Activated CD8-positive, alpha-beta memory T cell treated with anti-CD3 and anti-CD28 coated beads, Interleukin-2, amount 10 ng/mL, durations not matched to agents 7 days and 5 days (primary cell): ENCODE data around the gene GALNT2. TPM values are rescaled to one million over a fixed set of nuclear protein-coding genes. Genes with fewer than 3 reads are reported as not detected.

ENCODE experiments used
- ATAC-seq: fragments of 150-1000 bp; cut with Tn5 transposase; one replicate; pipeline ENCODE4 v1.10.0; 2021; ENCODE audit warnings: moderate library complexity
- CTCF ChIA-PET: fragments of 350-600 bp; sonication (Branson Sonifier 250); formaldehyde crosslinking; loops from one replicate; lab custom pipeline; 2021; ENCODE audit warnings: antibody characterized with exemption; lab: Charles Lee
- DNase-seq: peaks from one replicate; pipeline ENCODE4 v3.0.0-alpha.2; 2020
- H3K27ac Mint-ChIP-seq: one replicate; pipeline ENCODE4 v1.8.0; 2021; ENCODE audit warnings: mild to moderate bottlenecking, mixed read lengths
- H3K27me3 Mint-ChIP-seq: one replicate; pipeline ENCODE4 v1.8.0; 2021; ENCODE audit warnings: mixed read lengths
- H3K36me3 Mint-ChIP-seq: one replicate; pipeline ENCODE4 v1.8.0; 2021; ENCODE audit warnings: mild to moderate bottlenecking, mixed read lengths
- H3K4me1 Mint-ChIP-seq: one replicate; pipeline ENCODE4 v1.8.0; 2021; ENCODE audit warnings: mixed read lengths
- H3K4me3 Mint-ChIP-seq: one replicate; pipeline ENCODE4 v1.8.0; 2021; ENCODE audit warnings: mild to moderate bottlenecking, moderate library complexity, mixed read lengths
- H3K9me3 Mint-ChIP-seq: one replicate; pipeline ENCODE4 v1.8.0; 2022; ENCODE audit warnings: low read depth, mixed read lengths
- total RNA-seq, 2 experiments: library from RNA; stranded (reverse); gene quantifications; one replicate each; pipeline ENCODE4 v1.2.3, GENCODE V29; 2021

The GALNT2 gene
- total RNA-seq, 2 experiments from 2014 or later = 25.0 to 30.2 TPM

DNA sequence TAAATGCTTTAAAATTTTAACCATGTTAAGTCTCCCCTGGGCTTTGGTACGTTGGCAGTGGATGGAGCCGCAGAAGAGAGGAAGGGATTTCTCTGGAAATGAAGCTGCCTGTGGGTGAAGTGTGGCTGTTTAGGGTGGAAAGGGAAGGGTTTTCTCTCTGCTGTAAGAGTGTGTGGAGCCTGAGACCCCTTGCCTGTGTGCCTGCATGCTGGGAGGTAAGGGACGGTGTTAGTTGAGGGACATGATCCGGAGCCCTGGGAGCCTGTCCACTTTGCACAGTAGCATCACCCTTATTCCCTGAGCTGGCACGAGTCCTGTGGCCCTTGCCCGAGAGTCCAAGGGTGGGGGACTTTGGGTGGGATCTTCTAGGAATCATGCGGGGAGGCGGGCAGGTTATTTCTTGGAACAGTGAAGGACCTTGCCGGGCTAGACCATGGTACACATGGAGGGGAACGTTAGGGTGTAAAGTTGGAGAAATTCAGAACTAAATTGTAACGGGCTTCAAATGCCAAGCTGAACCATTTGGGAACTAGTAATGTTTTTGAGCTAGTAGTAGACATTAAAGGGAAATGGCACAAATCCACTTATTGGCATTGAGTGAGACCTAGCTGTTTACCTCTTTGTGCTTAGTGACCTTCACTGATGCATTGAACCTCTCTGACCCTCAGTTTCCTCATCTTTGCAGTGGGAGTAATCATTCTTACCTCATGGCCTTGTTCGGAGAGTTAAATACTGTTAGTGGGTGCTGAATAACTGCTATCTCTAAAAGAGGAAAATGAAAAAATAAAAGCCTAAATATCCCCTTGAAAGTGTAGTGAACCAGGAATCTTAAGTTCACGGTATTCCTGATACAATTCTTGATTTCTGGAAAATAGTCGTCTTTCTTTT, 3.5 kb downstream of the GALNT2 start:
- DNase-seq (no peak), ATAC-seq (no peak)
- Mint-ChIP-seq H3K4me1 (peaks cover 25% of the 10 kb centered on the region), H3K36me3 (no peaks in the 10 kb centered on the region), H3K27me3 (peaks cover 5% of the 10 kb centered on the region), H3K4me3 (no peak overlapping the region), H3K27ac (no peak overlapping the region), H3K9me3 (no peaks in the 10 kb centered on the region)
- CTCF ChIA-PET = interaction anchor here (0.7 to 1.6 kb wide), 5 partner anchors 40 to 512 kb away, joined by 3 to 5 read pairs (median 3); partner anchors contain the start of gene ABCB10

DNA sequence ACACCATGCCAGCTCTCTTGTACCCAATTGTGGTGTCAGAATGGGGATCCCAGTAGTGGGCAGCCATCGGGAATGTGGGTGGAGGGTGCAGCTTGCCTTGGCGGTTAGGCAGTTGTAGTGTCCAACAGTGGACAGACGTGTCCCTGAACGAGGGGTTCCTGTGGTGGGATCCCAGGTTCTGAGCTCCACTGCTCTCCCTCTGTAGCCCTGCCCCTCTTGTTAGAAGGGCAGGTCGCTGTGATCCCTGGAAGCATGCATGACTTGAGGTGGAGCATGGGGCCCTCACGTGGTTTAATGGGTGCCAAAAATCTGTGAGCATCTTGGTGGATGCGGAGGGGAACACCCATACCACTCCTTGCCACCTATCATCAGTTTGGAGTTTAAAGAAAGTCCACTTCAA, 4.3 kb downstream of the GALNT2 start:
- DNase-seq (no peak), ATAC-seq (no peak)
- Mint-ChIP-seq H3K27ac (no peak overlapping the region), H3K36me3 (no peaks in the 10 kb centered on the region), H3K4me3 (no peak overlapping the region), H3K9me3 (no peaks in the 10 kb centered on the region), H3K27me3 (peaks cover 5% of the 10 kb centered on the region), H3K4me1 (peaks cover 26% of the 10 kb centered on the region)
- CTCF ChIA-PET = interaction anchor here (1.0 to 1.6 kb wide), 2 partner anchors 39 to 51 kb away, joined by 3 to 5 read pairs; no protein-coding TSS in a partner anchor

- ATAC-seq (no peak), DNase-seq (no peak)
- CTCF ChIA-PET = no interaction called here
- H3K4me1 Mint-ChIP-seq = peaks cover 30% of the 10 kb centered on the region
- H3K36me3 Mint-ChIP-seq = no peaks in the 10 kb centered on the region
- H3K9me3 Mint-ChIP-seq = no peaks in the 10 kb centered on the region
- H3K27me3 Mint-ChIP-seq = peaks cover 5% of the 10 kb centered on the region
- no peak overlapping the region for H3K27ac Mint-ChIP-seq
- no peak overlapping the region for H3K4me3 Mint-ChIP-seq
Observed at GRCh38 chr1:230072296-230072695, 5.3 kb downstream of the GALNT2 start.

DNA sequence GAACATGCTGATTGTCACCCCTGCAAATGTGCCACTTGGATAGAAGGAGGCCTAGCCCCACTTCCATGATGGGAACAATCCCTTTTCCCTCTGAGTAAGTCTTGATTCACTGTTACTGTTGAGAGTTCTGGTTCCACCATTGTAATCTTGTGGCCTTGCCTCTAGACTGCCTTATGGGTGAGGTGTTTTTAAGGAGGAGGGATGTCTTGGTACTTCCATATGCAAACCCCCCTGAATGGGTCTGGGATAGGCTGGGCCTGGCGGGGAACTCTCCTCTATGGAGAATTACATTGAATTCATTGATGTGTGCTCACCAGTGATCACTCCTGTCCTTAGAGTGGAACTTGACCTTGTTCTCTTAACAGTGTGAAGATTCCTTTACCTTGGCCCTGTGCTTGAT, 5.8 kb downstream of the GALNT2 start:
- ATAC-seq (no peak), DNase-seq (no peak)
- H3K9me3 Mint-ChIP-seq = no peaks in the 10 kb centered on the region
- CTCF ChIA-PET = no interaction called here
- peaks cover 5% of the 10 kb centered on the region for H3K27me3 Mint-ChIP-seq
- H3K36me3 Mint-ChIP-seq = no peaks in the 10 kb centered on the region
- peaks cover 31% of the 10 kb centered on the region for H3K4me1 Mint-ChIP-seq
- no peak overlapping the region for H3K27ac Mint-ChIP-seq
- H3K4me3 Mint-ChIP-seq = no peak overlapping the region

GRCh38 chr1:230073371-230074035, 6.5 kb downstream of the GALNT2 start:
- Mint-ChIP-seq H3K4me1 (peaks cover 28% of the 10 kb centered on the region), H3K36me3 (no peaks in the 10 kb centered on the region), H3K27ac (no peak overlapping the region), H3K27me3 (peaks cover 5% of the 10 kb centered on the region), H3K4me3 (no peak overlapping the region), H3K9me3 (no peaks in the 10 kb centered on the region)
- DNase-seq = no peak
- no peak for ATAC-seq
- CTCF ChIA-PET = interaction anchor here (1.1 kb wide), 1 partner anchor 93 kb away, joined by 3 read pairs; no protein-coding TSS in a partner anchor

- no peaks in the 10 kb centered on the region for H3K9me3 Mint-ChIP-seq
- ATAC-seq = no peak
- peaks cover 21% of the 10 kb centered on the region for H3K4me1 Mint-ChIP-seq
- no peak overlapping the region for H3K4me3 Mint-ChIP-seq
- no peaks in the 10 kb centered on the region for H3K36me3 Mint-ChIP-seq
- peaks cover 1% of the 10 kb centered on the region for H3K27me3 Mint-ChIP-seq
- no peak for DNase-seq
- H3K27ac Mint-ChIP-seq = no peak overlapping the region
- CTCF ChIA-PET = interaction anchor here (0.7 to 1.1 kb wide), 2 partner anchors 93 to 236 kb away, joined by 3 read pairs; no protein-coding TSS in a partner anchor
Observed at GRCh38 chr1:230074270-230074669, 7.2 kb downstream of the GALNT2 start.

GRCh38 chr1:230074762-230075161, 7.7 kb downstream of the GALNT2 start:
- Mint-ChIP-seq H3K4me3 (no peak overlapping the region), H3K27ac (no peak overlapping the region), H3K9me3 (no peaks in the 10 kb centered on the region), H3K36me3 (no peaks in the 10 kb centered on the region), H3K27me3 (no peaks in the 10 kb centered on the region), H3K4me1 (peaks cover 18% of the 10 kb centered on the region)
- no peak for ATAC-seq
- DNase-seq = no peak
- CTCF ChIA-PET = interaction anchor here (0.7 kb wide), 1 partner anchor 236 kb away, joined by 3 read pairs; no protein-coding TSS in a partner anchor

DNA sequence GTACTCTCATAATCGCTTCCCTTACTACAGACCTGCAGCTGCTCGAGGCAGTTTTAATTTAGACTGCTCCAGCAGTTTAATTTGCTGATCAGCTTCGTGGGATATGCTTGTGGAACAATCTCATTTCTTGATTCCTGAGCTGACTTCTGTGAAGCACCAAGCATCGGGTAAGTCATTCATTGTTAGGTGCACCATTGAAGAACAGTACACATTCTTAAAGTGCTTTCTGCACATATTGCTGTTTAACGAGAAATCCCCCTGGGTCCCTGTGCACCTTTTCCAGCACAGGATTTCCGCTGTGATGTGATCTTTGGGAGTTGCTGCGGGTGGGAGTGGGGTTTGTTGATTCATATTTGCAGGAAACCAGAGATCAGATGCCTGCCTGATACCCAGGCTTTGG, 9.1 kb downstream of the GALNT2 start:
- CTCF ChIA-PET = interaction anchor here (1.0 kb wide), 1 partner anchor 34 kb away, joined by 3 read pairs; no protein-coding TSS in a partner anchor
- no peak overlapping the region for H3K4me3 Mint-ChIP-seq
- H3K36me3 Mint-ChIP-seq = no peaks in the 10 kb centered on the region

DNA sequence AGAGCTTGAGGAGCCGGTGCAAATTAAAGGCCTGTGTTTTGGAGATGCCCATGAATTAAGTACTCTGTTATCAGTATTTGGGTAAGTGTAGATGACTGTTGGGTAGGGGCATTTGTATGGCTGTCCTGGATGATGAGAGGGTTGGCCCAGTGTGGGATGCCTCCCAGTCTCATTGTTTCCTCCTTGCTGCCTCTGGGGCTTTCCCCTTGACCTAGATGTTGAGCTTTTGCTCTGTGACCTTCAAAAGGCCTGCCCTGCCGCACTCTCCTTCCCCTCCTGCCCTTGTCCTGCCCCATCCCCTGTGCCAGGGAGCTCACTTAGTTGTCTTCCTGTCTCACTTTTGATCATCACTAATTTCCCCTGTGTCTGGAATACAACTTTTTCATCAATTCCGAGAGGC, 10.0 kb downstream of the GALNT2 start:
- CTCF ChIA-PET = interaction anchor here (1.0 kb wide), 1 partner anchor 33 kb away, joined by 3 read pairs; no protein-coding TSS in a partner anchor
- Mint-ChIP-seq H3K27ac (no peak overlapping the region), H3K4me1 (peaks cover 18% of the 10 kb centered on the region), H3K4me3 (no peak overlapping the region), H3K27me3 (no peaks in the 10 kb centered on the region), H3K36me3 (peaks cover 7% of the 10 kb centered on the region), H3K9me3 (no peaks in the 10 kb centered on the region)
- ATAC-seq = no peak
- DNase-seq = no peak

More for the DNA sequence above, 9.1 kb downstream of the GALNT2 start:
- Mint-ChIP-seq H3K27ac (no peak overlapping the region), H3K4me1 (peaks cover 18% of the 10 kb centered on the region), H3K27me3 (no peaks in the 10 kb centered on the region), H3K9me3 (no peaks in the 10 kb centered on the region)
- ATAC-seq (no peak), DNase-seq (no peak)

DNA sequence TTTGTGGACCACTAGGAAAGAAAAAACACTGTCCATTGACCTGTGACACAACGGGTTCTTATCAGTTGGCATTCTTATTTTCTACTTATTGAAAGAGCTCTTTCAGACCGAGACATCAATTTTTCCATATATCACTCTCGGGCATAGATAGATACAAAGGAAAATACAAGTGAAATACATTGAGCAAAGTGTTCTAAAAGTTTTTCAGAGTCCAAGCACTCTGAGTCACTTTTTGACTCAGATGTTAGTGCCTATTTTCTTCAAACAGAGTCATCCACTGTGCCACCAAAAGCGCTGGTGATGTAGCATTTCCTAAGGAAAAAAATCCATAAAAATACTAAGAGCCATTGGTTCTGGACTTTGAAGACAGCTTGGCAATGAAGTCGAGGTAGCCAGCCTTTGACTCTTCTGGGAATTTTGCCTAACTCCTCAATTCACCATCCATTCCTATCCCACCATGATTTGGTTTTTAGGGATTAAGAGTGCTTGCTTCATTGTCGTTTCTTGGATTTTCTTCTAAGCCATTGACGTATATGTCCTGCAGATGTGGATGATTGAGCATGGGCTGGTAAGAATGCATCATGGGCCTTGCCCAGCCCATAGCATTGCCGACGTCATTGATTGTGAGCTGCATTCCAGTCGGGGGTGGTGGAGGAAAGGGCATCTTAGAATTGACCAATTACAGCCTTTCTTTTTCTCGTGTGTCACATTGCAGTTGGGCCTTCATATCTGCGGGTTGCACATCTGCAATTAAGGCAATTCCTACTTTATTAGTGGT, 10.6 kb downstream of the GALNT2 start:
- H3K4me3 Mint-ChIP-seq = no peak overlapping the region
- H3K27me3 Mint-ChIP-seq = no peaks in the 10 kb centered on the region
- no peak for DNase-seq
- H3K4me1 Mint-ChIP-seq = peaks cover 20% of the 10 kb centered on the region
- H3K36me3 Mint-ChIP-seq = peaks cover 11% of the 10 kb centered on the region
- CTCF ChIA-PET = interaction anchor here (1.4 kb wide), 1 partner anchor 9 kb away, joined by 3 read pairs; no protein-coding TSS in a partner anchor
- H3K27ac Mint-ChIP-seq = no peak overlapping the region
- H3K9me3 Mint-ChIP-seq = peaks cover 2% of the 10 kb centered on the region
- ATAC-seq = no peak

GRCh38 chr1:230079199-230080024, 12.4 kb downstream of the GALNT2 start:
- DNase-seq = no peak

DNA sequence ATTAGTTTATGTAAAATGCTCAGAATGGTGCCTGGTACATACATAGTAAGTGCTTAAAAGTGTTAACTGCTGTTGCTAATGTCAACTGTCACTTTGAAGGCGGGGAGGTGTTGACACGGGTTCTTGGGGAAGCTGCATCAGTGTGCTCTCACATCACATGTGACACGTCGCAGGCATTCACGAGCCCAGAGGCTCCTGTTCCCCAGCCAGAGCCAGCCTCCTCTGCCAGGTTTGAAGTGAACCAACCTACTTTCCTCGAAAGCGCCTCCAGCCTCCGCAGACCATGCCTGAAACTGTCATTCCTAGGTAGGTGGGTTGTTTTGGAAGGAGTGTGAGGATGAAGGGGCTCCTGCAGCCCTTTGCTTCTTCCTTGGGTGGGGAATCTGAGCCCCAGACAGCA, 13.8 kb downstream of the GALNT2 start:
- Mint-ChIP-seq H3K4me1 (peaks cover 40% of the 10 kb centered on the region), H3K36me3 (peaks cover 16% of the 10 kb centered on the region), H3K9me3 (peaks cover 5% of the 10 kb centered on the region), H3K27ac (no peak overlapping the region), H3K4me3 (no peak overlapping the region), H3K27me3 (no peaks in the 10 kb centered on the region)
- no peak for DNase-seq
- CTCF ChIA-PET = interaction anchor here (1.1 to 1.6 kb wide), 2 partner anchors 86 to 231 kb away, joined by 3 read pairs; no protein-coding TSS in a partner anchor
- ATAC-seq = no peak

More at GRCh38 chr1:230079199-230080024, 12.4 kb downstream of the GALNT2 start:
- H3K9me3 Mint-ChIP-seq = peaks cover 5% of the 10 kb centered on the region
- no peak overlapping the region for H3K27ac Mint-ChIP-seq
- no peak for ATAC-seq
- no peak overlapping the region for H3K4me3 Mint-ChIP-seq
- H3K27me3 Mint-ChIP-seq = no peaks in the 10 kb centered on the region
- CTCF ChIA-PET = interaction anchor here (1.4 to 1.6 kb wide), 3 partner anchors 10 to 232 kb away, joined by 3 read pairs; no protein-coding TSS in a partner anchor
- H3K4me1 Mint-ChIP-seq = peaks cover 33% of the 10 kb centered on the region
- peaks cover 16% of the 10 kb centered on the region for H3K36me3 Mint-ChIP-seq
